GM19328 (cell line): ENCODE results near the gene LRRC4C.
A peak's percentile ranks its signal among the peaks of the same experiment; 100 is the strongest.

Source experiments
- ATAC-seq: cut with Tn5 transposase; IDR thresholded peaks from one replicate; pipeline ENCODE4 v1.9.1; 2021; ENCODE audit warnings: mild to moderate bottlenecking, moderate library complexity; ENCODE audit not compliant: unreplicated experiment

LRRC4C gene

GRCh38 chr11:41334007-41334933 lies 125.2 kb downstream of the LRRC4C start:
- no peak for ATAC-seq

GRCh38 chr11:41333357-41333756 lies 126.1 kb downstream of the LRRC4C start:
- ATAC-seq = no peak

- ATAC-seq = no peak
Observed at GRCh38 chr11:41328324-41328723, 131.1 kb downstream of the LRRC4C start.

GRCh38 chr11:41323446-41323845 lies 136.0 kb downstream of the LRRC4C start:
- no peak for ATAC-seq

GRCh38 chr11:41320653-41321052 lies 138.8 kb downstream of the LRRC4C start:
- ATAC-seq = no peak

GRCh38 chr11:41320238-41320637 lies 139.2 kb downstream of the LRRC4C start:
- ATAC-seq = no peak

- ATAC-seq = no peak
Observed at GRCh38 chr11:41319434-41319833, 140.0 kb downstream of the LRRC4C start.

- ATAC-seq = no peak
Observed at GRCh38 chr11:41316751-41317150, 142.7 kb downstream of the LRRC4C start.

- ATAC-seq = no peak
Observed at GRCh38 chr11:41313226-41313625, 146.2 kb downstream of the LRRC4C start.

- ATAC-seq = peak; percentile 26
Observed at GRCh38 chr11:41309716-41310115, 149.7 kb downstream of the LRRC4C start.

GRCh38 chr11:41309111-41309522 lies 150.3 kb downstream of the LRRC4C start:
- ATAC-seq = peak; percentile 57

GRCh38 chr11:41308286-41308685 lies 151.2 kb downstream of the LRRC4C start:
- ATAC-seq = no peak

- no peak for ATAC-seq
Observed at GRCh38 chr11:41307296-41308080, 152.0 kb downstream of the LRRC4C start.

- no peak for ATAC-seq
Observed at GRCh38 chr11:41306431-41306830, 153.0 kb downstream of the LRRC4C start.

GRCh38 chr11:41301023-41301422 lies 158.4 kb downstream of the LRRC4C start:
- ATAC-seq = no peak

GRCh38 chr11:41289408-41289807 lies 170.0 kb downstream of the LRRC4C start:
- no peak for ATAC-seq

GRCh38 chr11:41286751-41287150 lies 172.7 kb downstream of the LRRC4C start:
- no peak for ATAC-seq

- no peak for ATAC-seq
Observed at GRCh38 chr11:41284354-41284753, 175.1 kb downstream of the LRRC4C start.

GRCh38 chr11:41283191-41283930 lies 176.1 kb downstream of the LRRC4C start:
- no peak for ATAC-seq

GRCh38 chr11:41282395-41282794 lies 177.1 kb downstream of the LRRC4C start:
- ATAC-seq = no peak

GRCh38 chr11:41281131-41281742 lies 178.2 kb downstream of the LRRC4C start:
- ATAC-seq = no peak
